ENCODE data around the gene TMEM259.

GRCh38 chr19:962683-963400 lies 58.1 kb downstream of the TMEM259 start:
- TF ChIP-seq CTCF (IDR thresholded peaks at IDR 0.05) (no peak), POLR2A (IDR thresholded peaks at IDR 0.05) (no peak), POLR2AphosphoS5 (IDR thresholded peaks at IDR 0.05) (no peak), EP300 (IDR thresholded peaks at IDR 0.05) (no peak)

All from gastroesophageal sphincter (tissue), 3 donors.